Peyer's patch (tissue), 4 donors: ENCODE results near the gene MMP26.

Experiments used
- POLR2A ChIP-seq, 2 donors: fragments of 450-650 bp; IDR thresholded peaks; one replicate each; pipeline ENCODE4 v1.5.1; 2017; ENCODE audit warnings: antibody characterized with exemption in 2 of 2, mild to moderate bottlenecking in 2 of 2, moderate library complexity in 2 of 2
- TF ChIP-seq, protein P1 (sequence below), 6 experiments: fragments of 450-650 bp in 4 of 6; fragments of 200-600 bp in 2 of 6; sonication (generic) in 1 of 6; IDR thresholded peaks; one replicate each; pipeline ENCODE4 v1.5.1; 2017 to 2019; ENCODE audit warnings: antibody characterized with exemption in 6 of 6, mild to moderate bottlenecking in 3 of 6, moderate library complexity in 1 of 6

GRCh38 chr11:4680341-4680740 is 24.2 kb upstream of the MMP26 start:
- TF ChIP-seq, protein P1, sequence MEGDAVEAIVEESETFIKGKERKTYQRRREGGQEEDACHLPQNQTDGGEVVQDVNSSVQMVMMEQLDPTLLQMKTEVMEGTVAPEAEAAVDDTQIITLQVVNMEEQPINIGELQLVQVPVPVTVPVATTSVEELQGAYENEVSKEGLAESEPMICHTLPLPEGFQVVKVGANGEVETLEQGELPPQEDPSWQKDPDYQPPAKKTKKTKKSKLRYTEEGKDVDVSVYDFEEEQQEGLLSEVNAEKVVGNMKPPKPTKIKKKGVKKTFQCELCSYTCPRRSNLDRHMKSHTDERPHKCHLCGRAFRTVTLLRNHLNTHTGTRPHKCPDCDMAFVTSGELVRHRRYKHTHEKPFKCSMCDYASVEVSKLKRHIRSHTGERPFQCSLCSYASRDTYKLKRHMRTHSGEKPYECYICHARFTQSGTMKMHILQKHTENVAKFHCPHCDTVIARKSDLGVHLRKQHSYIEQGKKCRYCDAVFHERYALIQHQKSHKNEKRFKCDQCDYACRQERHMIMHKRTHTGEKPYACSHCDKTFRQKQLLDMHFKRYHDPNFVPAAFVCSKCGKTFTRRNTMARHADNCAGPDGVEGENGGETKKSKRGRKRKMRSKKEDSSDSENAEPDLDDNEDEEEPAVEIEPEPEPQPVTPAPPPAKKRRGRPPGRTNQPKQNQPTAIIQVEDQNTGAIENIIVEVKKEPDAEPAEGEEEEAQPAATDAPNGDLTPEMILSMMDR (IDR thresholded peaks at IDR 0.05), result no peak
- TF ChIP-seq POLR2A (IDR thresholded peaks at IDR 0.05), result no peak
